ENCODE results near the gene SNTG2.
"Not testable (repeated sequence)": the region's sequence is repeated elsewhere in the genome, so short reads cannot be mapped to it uniquely, and the experiment has no call there.

Gene SNTG2

DNA sequence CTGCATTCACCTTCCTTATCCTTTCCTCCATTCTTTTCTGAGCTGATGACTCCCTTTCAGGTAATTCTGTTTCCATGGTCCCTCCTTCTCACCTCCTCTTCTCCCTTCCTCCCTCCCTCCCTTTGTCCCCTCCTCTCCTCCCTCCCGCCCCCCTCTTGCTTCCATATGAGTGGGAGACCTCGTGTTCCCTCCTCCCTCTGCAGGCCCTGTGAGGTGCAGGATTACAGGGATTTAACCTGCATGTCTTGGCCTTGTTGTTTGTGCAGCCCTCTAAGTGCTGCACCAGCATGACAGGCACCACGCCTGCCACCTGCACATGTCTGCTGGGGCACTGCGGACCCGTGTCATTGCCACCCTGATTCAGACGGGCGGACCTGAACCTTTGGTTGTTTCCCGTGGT is 103.1 kb downstream of the SNTG2 start:
- DNase-seq (ENCODE audit: low spot score), result no peak

DNA sequence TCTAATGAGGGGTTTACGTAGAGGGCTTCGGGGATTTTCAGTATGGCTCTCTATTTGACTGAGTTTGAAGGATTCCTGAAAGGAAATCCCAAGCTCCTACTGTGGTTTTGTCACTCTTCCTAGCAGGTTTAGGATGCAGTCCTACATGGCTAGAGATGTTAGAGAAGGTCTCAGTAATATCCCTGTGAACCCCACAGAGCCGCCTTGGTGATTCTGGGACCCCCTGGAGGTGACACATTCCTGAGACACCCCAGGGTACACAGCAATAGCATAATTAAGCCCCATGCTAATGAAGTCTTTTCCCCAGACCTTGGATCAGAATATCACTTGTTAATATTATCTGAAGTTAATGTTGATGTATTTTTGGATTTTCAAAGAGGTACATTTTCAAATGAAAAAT is 103.8 kb downstream of the SNTG2 start:
- no peak for DNase-seq (ENCODE audit: low spot score)

DNA sequence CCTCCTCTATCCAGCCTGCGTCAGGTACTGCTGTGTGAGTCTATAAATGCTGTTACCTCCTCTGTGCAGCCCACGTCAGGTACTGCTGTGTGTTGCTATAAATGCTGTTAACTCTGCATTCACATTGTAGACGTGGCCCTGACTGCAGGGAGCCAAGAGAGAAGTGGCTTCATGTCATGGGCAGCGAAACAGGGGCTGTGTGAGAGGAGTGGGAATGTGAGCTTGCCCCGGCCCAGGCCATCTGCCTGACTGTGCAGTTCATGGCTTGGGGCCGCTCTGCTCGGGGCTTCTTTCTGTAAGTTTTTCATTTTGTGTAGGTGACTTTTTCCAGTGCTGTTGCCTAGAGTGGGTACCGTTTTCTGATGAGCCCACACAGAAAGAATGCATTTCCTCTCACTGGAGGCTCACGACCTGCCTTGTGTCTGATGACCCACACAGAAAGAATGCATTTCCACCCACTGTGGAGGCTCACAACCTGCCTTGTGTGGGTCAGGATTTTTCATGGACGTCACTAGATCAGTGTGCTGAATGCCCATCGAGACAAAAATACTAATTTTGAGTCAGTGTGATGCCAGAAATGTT is 104.5 kb downstream of the SNTG2 start:
- no peak for DNase-seq (ENCODE audit: low spot score)

DNA sequence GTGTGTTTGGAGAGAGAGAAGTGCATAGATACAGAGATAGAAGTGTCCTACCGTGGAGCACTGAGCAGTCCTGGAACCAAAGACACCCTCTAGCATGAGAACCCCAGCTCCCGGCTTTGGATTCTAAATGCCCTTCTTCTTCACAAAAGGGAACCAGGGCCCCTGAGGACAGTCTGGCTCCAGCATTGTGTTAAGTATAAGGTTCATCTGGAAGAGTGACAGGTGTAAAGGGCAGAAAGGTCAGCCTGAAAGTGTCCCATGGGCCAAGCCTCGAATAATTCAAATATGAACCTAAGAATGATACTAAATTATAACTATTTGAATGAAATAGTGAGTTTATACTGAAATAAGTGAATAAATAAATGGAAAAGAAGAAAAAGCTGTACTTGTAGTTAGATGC is 109.7 kb downstream of the SNTG2 start:
- DNase-seq (ENCODE audit: low spot score), result no peak

DNA sequence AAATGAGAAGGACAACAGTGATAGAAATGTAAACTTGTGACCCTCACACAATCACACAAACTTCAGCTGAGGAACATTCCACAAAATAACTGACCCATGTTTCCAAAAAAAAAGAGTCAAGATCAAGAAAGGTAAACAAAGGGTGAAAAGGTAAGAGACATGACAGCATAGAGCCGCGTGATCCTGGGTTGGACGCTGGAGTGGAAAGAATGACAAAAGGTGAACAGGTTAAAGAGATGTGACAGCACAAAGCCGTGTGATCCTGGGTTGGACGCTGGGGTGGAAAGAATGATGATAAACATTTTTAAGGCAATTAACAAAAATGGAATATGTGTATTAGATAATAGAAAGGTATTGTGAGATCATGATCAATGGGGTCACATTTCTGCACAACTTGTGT is 110.3 kb downstream of the SNTG2 start:
- DNase-seq (ENCODE audit: low spot score), result no peak

DNA sequence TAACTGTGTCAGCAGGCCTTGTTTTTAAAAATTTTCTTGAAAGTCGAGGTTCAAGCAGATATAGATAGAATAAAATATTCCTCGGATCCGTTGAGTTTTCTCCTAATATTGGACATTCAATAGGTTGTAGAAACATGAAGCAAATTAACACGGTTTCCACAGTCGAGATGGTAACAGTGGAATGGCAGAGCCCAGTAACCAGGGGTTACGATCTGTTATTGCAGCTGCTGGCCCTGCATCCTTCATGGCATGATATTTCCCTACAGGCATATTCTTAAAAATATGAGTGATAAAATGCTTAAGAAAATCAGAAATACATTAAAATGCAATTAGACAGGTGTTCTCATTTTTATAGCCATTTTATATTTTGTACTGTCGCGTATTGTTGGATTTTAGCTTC is 117.6 kb downstream of the SNTG2 start:
- DNase-seq (ENCODE audit: low spot score), result no peak

DNA sequence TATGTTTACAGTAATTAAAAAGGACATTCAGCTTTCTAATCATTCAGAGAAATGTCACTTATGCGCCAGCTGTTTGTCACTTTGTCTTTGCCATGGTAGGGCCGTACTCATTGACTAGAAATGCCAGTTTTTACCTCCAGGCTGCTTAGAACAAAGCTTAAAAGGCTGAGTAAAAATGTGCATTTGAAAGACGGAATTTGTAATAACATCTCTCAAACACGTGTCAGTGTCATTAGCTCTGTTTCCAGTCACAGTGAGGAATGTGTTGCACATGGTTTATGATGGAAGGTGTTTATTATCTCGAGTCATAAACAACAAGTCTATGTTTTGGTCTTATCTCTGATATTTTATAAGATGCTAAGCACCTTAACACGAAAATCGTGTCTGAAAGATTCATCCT is 118.2 kb downstream of the SNTG2 start:
- no peak for DNase-seq (ENCODE audit: low spot score)

DNA sequence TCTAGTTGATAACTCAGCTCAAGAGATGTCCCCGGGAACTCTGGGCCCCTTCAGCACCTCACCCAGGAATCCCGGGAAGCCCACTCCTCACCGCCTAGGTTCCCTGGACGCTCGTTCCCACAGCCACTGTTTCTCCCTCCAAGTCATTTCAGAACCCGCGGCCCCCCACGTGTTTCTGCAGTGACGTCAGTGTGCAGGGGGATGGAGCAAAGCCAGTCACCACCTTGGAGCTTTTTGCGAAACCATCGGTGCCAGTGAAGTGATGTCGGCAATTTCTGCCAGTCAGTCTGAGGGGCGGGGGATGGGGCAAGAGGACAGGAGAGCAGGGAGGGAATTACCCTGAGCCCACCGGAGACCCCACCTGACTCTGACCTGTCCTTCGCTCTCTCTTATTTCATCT is 119.2 kb downstream of the SNTG2 start:
- DNase-seq (ENCODE audit: low spot score), result no peak

DNA sequence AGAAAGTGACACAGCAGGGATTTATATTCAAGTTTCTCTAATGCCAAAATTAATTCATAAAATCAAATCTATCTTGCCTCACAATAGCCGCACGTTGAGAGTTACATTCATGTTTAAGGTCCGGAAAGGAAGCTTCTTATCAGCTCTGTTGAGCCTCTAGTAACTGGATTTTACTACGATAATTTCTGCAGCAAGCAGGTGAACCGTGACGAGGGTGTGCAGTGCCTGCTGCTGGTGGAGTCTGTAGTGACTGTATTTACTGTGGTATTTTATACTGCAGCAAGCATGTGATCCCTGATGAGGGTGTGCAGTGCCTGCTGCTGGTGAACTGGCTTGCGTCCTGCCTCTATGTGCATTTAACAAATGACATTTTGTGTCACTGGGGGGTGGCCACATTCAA is 120.0 kb downstream of the SNTG2 start:
- DNase-seq (ENCODE audit: low spot score), result no peak

DNA sequence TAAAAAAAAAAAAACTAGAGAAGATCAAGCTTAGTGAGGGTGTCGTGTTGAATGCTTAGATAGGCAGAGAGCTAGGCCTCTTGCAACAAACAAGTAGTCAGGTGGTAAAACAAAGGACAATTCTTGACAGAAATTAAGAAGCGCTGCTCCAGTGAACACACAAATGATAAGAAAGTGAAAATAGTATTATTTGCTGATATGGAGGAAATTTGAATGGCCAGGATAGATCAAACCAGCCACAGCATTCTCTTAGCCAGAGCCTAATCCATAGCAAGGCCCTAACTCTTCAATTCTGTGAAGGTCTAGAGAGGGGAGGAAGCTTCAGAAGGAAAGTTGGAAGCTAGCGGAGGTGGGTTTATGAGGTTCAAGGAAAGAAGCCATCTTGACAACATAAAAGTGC is 121.0 kb downstream of the SNTG2 start:
- DNase-seq (ENCODE audit: low spot score), result no peak

DNA sequence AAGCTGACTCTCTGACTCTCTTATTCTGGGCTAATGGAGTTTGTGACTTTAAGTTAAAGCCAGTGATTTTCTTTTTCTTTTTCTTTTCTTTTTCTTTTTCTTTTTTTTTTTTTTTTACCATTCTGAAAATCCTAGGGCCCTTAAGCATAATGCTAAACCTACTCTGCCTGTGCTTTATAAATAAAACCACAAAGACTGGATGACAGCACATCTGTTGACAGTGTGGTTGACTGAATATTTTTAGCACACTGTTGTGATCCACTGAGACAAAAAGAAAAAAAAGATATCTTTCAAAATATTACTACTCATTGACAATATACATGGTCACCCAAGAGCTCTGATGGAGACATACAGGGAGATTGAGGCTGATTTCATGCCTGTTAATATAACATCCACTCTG is 121.6 kb downstream of the SNTG2 start:
- DNase-seq (ENCODE audit: low spot score), result no peak

DNA sequence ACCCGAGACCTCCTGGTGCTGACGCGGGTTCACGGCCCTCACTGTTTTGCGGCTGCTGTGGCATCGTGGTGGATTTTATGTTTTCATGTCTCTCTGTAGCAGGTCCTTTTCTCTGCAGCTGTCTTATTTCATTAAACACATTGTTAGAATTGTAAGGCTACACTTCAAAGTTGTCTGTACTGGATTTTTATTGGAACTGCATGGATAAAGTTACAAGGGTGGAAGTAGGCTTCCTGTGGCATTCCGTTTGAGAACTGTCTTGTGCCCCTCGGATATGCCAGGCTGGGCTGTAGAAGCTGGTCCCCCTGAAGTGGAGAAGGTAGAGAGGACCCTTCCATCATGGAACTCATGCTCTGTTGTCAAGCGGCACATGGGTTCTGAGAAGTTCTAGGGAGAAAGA is 127.3 kb downstream of the SNTG2 start:
- DNase-seq (ENCODE audit: low spot score), result no peak

DNA sequence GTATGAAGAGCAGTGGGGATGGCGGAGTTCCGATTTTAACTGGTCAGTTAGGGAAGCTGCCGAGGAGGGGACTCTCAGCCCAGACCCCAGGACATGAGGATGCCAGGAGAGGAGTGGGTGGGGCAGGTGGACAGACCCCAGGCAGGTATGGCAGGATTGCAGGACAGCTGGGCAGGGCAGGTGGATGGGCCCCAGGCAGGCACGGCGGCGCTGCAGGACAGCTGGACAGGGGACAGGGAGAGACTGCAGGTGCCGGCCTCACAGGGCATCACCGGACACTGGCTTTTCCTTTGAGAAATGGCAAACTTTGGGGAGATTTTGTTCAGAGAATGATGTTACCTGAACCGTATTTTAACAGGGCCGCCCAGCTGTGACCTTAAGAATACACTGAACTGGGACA is 127.7 kb downstream of the SNTG2 start:
- no peak for DNase-seq (ENCODE audit: low spot score)

DNA sequence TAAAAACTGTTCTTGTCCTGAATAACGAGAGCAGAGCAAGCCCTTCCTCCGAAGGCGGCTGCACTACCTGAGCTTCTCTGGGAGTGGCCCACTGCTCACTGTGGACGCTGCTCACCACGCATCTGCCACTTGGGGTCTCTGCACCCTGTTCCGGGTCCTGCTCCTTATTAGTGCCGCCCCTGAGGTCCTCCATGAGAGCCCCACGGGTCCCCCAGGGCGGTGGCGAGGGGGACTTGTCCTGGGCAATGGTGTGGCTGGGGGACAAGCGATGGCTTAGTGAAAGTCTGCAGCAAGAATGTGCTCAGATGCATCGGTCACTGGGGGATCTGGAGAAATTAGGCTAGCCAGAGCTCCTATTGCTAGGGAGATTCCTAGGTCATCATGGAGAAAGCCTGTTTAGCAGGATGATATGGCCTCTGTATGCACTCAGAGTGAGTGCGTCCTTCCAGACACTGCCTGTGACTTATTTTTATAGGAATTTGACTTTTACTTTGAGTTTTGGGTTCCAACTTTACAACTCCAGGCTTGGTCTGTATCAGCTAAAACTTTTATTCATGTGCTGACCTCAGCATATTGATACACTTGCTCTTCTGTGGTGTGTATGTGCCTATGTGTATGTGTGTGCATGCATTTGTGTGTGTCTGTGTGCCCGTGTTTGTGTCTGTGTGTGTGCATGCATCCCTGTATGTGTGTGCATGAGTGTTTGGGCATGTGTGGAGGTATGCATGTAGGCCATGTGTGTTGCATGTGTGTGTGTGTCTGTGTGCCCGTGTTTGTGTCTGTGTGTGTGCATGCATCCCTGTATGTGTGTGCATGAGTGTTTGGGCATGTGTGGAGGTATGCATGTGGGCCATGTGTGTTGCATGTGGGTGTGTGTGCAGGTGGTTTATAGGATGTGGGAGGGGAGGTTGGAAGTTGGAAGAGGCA is 129.5 kb downstream of the SNTG2 start:
- no peak for DNase-seq (ENCODE audit: low spot score)

DNA sequence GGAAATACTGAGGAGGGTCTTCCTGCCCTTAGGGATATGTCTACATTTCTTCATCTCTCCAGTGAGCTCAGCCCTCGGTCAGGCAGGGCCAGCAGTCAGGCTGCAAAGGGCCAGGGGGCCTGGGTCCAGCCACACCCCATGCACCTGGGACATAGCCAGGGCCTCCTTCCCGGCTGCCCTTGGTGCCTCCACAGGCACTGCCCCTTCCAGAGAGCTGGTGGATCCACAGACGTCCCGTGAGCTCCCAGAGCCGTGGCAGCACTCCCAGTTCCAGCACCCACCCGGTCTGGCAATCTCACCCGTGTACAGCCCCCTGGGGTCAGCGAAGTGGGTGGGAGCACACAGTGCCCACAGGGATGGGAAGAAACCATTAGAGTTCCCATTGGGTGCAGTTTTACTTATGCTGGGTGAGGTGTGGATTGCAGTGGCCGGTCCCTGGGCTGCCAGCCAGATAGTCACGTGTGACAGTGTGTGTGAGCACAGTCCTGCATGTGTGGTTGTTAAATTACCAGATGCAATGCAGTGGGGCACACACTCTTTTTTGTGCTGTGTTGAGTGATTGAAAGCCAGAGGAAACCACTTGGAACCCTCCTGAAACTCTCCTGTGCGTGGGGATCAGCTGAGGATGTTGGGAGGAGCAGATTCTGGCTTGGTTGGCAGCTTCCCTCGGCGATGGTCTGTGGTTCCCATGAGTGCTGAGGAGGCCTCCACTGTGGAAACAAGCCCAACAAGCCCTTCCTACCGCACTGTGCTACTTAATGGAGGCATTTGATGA is 131.0 kb downstream of the SNTG2 start:
- DNase-seq (ENCODE audit: low spot score), result no peak

DNA sequence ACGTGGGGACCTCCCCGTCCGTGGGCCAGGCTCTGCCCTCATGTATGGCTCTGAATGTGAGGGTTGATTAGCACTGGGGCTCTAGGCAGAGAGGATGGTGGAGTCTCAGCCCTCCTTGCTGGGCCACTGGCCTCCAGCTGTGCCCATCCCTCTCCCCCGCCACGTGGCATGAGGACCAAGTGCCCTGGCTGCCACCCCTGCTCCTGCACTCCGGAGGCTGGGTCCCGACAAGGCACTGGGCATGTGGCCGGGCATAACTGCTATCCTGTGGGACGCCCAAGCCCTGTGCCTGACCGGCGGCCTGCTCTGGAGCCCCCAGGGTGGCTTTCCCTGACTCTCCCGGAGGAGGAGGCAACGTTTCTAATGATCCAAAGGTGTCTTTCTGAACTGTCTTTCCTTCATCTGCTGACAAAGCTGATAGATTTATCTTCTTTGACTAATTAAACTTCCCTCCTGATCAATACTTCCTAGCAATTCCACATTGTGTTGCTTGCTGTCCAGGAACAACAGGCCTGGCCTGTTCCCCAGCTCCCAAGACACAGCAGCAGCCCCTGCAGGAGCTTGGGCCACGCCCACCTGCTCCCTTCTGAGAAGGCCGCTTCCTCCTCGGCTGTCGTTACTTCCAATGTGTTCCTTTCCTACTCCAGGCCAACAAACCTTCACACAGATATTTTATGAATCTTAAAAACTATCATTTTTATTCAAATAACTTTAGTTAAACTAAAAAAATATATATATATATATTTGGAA is 132.0 kb downstream of the SNTG2 start:
- DNase-seq (ENCODE audit: low spot score), result no peak

DNA sequence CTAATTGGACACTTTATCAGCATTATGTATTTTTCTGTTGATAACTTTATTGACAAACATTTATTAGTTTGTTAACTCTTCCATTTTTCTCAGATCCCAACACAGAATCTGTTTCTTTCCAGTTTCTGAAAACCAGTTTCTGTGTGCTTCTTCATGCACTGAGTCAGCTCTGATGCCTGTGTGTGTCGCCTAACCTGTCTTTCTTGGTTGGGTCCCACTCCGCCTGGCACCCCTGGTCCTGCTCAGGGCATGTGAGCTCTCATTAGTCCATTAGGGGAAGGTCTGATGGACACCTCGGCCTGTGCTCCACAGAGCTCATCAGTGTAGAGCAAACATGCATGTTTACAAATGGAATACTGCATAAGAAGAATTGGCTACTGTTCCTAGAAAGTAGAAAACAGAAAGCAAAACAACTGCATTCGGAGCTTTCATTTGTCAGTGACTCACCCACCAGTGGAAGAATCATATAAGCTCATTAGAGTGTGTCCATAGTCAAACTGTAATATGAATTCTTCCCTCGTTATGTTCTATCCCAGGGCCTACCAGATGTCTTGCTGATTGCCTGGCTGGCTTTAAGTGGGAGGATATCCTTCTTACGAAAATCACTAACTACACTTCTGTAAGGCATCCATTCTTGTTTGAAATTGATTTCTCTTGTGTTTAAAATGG is 137.7 kb downstream of the SNTG2 start:
- no peak for DNase-seq (ENCODE audit: low spot score)

DNA sequence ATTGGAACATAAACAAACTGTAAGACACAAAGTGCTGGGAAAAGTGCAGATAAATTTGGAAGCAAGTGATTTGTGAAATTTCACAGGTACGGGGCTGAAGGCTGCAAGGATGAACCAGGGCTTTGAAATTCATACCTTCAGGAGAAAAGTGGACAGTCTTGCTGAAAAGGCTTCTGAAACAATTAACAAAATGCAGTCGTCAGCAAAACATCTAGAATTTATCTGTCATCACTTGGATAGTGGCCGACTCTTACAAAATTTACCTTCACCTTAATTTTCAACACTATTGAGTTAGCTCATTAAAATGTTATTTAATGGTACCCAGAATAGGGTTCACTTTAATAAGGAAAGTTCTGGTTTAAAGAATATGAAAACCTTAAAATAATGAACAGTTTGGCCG is 138.3 kb downstream of the SNTG2 start:
- DNase-seq (ENCODE audit: low spot score), result no peak

DNA sequence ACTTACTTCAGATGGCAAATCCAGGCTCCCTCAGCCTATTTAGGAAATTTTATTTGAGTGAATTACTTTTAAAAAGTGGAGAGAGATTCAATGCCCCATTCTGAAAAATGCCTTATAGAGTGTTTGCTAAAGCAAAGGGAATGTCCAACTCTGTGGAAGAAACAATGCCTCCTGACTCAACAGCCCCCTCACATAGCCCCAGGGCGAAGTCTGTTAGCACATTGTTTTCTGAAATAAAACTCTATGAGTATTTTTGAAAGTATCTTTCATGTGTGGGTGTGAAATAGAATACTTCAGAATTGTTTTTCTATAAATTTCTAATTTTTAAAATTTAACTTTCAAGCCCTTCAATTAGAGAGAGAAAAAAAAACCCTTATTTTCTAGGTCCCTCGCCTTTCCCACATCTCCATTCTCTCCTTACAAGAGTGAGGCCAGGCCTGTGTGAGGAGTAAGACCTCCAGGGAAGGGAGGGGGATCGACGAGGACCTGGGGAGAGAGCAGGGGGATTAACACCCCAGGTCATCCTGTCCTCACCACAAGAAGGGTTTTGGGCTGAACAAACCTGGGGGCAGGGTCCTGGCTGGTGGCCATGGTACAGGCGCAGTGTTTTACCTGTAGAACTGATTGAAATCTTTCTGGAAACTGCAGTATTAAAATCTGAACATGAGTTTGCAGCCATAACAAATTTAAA is 141.4 kb downstream of the SNTG2 start:
- DNase-seq (ENCODE audit: low spot score), result no peak

DNA sequence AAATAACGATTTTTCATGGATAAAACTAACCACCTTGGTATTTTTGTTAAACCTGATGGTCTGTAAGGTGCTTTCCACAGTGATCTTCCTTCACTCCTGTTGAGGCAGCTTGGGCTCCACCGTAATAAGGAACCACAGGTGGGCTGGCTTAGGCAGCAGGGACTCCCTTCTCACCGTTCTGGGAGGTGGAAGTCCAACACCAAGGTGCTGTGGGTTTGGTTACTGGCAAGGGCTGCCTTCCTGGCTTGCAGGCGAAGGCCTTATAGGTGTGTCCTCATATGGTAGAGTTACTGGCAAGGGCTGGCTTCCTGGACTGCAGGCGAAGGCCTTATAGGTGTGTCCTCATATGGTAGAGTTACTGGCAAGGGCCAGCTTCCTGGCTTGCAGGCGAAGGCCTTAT is 143.0 kb downstream of the SNTG2 start:
- not testable (repeated sequence) for DNase-seq (ENCODE audit: low spot score)

DNA sequence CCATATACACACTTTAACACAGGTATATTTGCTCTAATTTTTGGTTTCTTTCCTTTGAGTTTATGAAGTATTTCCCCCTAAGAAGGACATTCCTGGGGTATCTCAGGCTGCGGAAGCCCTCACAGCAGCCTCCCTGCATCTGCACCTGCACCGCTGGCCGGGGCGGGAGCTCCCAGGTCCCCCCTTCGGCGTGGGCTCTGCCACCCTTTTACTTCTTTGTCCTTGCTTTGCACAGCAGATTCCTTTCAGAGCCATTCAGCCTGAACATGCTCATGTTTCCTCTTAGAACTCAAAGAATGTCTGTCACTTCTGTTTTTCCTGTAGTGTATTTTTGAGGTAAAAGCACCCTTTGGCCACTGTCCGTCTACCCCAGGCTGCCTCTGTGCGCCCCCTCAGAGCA is 146.5 kb downstream of the SNTG2 start:
- DNase-seq (ENCODE audit: low spot score), result no peak

Measured in COLO829 (cell line).